Colonic mucosa (tissue), 4 donors: ENCODE data around the gene GUCY2D. TPM values are rescaled to one million over a fixed set of nuclear protein-coding genes. Genes with fewer than 3 reads are reported as not detected.

Source experiments
- DNase-seq: peaks from one replicate; pipeline ENCODE4 v3.0.0-alpha.2; 2020
- H3K27ac ChIP-seq: fragments of 200-600 bp; one replicate; pipeline ENCODE4 v1.8.0; 2021
- H3K27me3 ChIP-seq: fragments of 200-600 bp; one replicate; pipeline ENCODE4 v1.8.0; 2021
- H3K36me3 ChIP-seq: fragments of 200-600 bp; one replicate; pipeline ENCODE4 v1.8.0; 2021
- H3K4me1 ChIP-seq: fragments of 200-600 bp; one replicate; pipeline ENCODE4 v1.8.0; 2021; ENCODE audit warnings: mild to moderate bottlenecking
- H3K4me3 ChIP-seq: fragments of 200-600 bp; one replicate; pipeline ENCODE4 v1.8.0; 2021
- H3K9ac ChIP-seq, 2 donors: one replicate each; pipeline ENCODE4 v1.7.0; 2013; ENCODE audit warnings: control low read depth in 2 of 2, low read depth in 2 of 2, low read length in 2 of 2
- H3K9me3 ChIP-seq: fragments of 200-600 bp; one replicate; pipeline ENCODE4 v1.8.0; 2021
- intact Hi-C: fragments of 100-400 bp; cut with DNase I; formaldehyde crosslinking; loops from one replicate; pipeline ENCODE4 v1.14.1; 2022
- total RNA-seq, 2 donors: library from RNA; stranded (reverse); fragmentation: NEBNext Ultra II Directional in 1 of 2; extraction: Animal tissue kit (Norgen Biotek cat#: 25700) in 1 of 2; gene quantifications; one replicate each; pipeline ENCODE4 v1.2.1, GENCODE V29; 2021
- TF ChIP-seq, protein P1 (sequence below): fragments of 200-600 bp; IDR thresholded peaks from one replicate; pipeline ENCODE4 v1.8.0; 2022; ENCODE audit warnings: antibody characterized with exemption, mild to moderate bottlenecking
- donor health status: healthy.
- donor health status: DM: no; HTN: no; CAD: no.
- donor health status: DM: no; HTN: no; CAD: no.

GUCY2D gene
- total RNA-seq, 2 donors from 2014 or later, result 0.21 to 0.37 TPM

DNA sequence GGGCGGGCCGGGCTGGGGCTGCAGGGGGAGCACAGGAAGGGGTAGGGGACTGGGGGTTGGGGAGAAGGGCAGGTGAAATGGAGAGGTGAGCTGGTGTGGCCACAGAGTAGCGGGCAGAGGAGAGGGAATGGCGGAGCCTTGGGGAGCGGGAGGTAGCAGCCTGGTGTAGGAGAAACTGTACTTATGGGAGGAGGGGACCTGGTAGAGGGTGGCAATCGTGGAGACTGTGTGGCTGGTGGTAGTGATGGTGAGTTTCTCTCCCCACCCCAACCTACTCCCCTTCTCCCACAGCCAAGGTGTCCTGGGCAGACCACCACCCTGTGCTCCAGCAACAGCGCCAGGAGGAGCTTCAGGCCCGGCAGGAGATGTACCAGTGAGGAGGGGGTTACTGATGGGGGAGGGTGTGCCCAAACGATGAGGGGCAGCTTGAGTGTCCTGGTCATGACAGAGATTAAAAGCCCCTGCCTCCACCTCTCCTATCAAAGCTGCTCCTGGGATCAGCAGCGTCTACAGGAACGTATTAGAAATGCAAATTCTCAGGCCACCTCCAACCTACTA lies 37.3 kb downstream of the GUCY2D start:
- H3K27ac ChIP-seq, result no peak overlapping the region
- intact Hi-C loops, result loop anchor here (5.0 kb wide), 1 partner anchor 127 kb away; no protein-coding TSS in a partner anchor
- H3K9ac ChIP-seq, result no peak overlapping the region
- no peaks in the 10 kb centered on the region for H3K27me3 ChIP-seq
- H3K36me3 ChIP-seq, result no peaks in the 10 kb centered on the region
- H3K4me3 ChIP-seq, result no peak overlapping the region
- H3K4me1 ChIP-seq, result no peaks in the 10 kb centered on the region
- DNase-seq, result no peak
- H3K9me3 ChIP-seq, result no peaks in the 10 kb centered on the region
- TF ChIP-seq, protein P1, sequence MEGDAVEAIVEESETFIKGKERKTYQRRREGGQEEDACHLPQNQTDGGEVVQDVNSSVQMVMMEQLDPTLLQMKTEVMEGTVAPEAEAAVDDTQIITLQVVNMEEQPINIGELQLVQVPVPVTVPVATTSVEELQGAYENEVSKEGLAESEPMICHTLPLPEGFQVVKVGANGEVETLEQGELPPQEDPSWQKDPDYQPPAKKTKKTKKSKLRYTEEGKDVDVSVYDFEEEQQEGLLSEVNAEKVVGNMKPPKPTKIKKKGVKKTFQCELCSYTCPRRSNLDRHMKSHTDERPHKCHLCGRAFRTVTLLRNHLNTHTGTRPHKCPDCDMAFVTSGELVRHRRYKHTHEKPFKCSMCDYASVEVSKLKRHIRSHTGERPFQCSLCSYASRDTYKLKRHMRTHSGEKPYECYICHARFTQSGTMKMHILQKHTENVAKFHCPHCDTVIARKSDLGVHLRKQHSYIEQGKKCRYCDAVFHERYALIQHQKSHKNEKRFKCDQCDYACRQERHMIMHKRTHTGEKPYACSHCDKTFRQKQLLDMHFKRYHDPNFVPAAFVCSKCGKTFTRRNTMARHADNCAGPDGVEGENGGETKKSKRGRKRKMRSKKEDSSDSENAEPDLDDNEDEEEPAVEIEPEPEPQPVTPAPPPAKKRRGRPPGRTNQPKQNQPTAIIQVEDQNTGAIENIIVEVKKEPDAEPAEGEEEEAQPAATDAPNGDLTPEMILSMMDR, result no peak

- Histone ChIP-seq H3K4me1 (no peaks in the 10 kb centered on the region), H3K4me3 (no peak overlapping the region), H3K9me3 (no peaks in the 10 kb centered on the region), H3K27ac (no peak overlapping the region), H3K36me3 (no peaks in the 10 kb centered on the region), H3K9ac (no peak overlapping the region), H3K27me3 (no peaks in the 10 kb centered on the region)
- intact Hi-C loops, result loop anchor here (5.0 kb wide), 1 partner anchor 129 kb away; no protein-coding TSS in a partner anchor
- TF ChIP-seq, protein P1, result peak; percentile 39
- peak; percentile 30 for DNase-seq
Observed at GRCh38 chr17:8041249-8041928, 39.0 kb downstream of the GUCY2D start.

GRCh38 chr17:8041979-8042378 lies 39.6 kb downstream of the GUCY2D start:
- no peaks in the 10 kb centered on the region for H3K4me1 ChIP-seq
- H3K36me3 ChIP-seq, result no peaks in the 10 kb centered on the region
- H3K4me3 ChIP-seq, result no peak overlapping the region
- H3K9ac ChIP-seq, result no peak overlapping the region
- H3K27me3 ChIP-seq, result no peaks in the 10 kb centered on the region
- no peaks in the 10 kb centered on the region for H3K9me3 ChIP-seq
- intact Hi-C loops, result loop anchor here (5.0 kb wide), 1 partner anchor 130 kb away; no protein-coding TSS in a partner anchor
- DNase-seq, result no peak
- no peak overlapping the region for H3K27ac ChIP-seq
- TF ChIP-seq, protein P1, result no peak

DNA sequence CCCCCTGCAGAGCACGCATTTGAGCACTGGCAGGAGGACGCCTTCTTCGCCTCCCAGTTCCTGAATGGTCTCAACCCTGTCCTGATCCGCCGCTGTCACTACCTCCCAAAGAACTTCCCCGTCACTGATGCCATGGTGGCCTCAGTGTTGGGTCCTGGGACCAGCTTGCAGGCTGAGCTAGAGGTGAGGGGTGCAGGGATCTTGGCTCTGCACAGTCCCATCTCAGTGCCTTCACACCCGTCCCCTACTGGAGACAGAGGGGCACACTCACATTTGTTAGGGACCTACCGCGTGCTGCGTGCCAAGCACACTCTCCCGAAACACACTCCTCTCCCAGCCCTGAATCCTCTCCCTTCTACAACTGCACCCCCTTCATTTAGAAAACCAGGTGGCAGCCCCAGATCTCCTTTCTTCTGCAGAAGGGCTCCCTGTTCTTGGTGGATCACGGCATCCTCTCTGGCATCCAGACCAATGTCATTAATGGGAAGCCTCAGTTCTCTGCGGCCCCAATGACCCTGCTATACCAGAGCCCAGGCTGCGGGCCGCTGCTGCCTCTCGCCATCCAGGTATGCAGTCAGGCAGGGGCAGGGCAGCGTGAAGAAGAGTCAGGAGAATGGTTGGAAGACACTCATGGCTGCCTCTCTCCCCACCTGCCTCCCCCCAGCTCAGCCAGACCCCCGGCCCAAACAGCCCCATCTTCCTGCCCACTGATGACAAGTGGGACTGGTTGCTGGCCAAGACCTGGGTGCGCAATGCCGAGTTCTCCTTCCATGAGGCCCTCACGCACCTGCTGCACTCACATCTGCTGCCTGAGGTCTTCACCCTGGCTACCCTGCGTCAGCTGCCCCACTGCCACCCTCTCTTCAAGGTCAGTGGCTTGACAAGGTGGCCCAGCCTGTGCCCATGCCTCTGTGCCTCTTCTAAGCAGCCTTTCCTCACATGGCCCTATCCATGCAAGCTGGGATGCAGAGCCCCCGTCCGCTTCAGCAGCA lies 42.7 kb downstream of the GUCY2D start:
- Histone ChIP-seq H3K9me3 (no peaks in the 10 kb centered on the region), H3K4me1 (no peaks in the 10 kb centered on the region), H3K27me3 (no peaks in the 10 kb centered on the region), H3K4me3 (no peak overlapping the region), H3K9ac (no peak overlapping the region), H3K27ac (no peak overlapping the region), H3K36me3 (no peaks in the 10 kb centered on the region)
- DNase-seq, result no peak
- TF ChIP-seq, protein P1, result no peak
- intact Hi-C loops, result loop anchor here (5.0 kb wide), 2 partner anchors 133 to 173 kb away; no protein-coding TSS in a partner anchor

DNA sequence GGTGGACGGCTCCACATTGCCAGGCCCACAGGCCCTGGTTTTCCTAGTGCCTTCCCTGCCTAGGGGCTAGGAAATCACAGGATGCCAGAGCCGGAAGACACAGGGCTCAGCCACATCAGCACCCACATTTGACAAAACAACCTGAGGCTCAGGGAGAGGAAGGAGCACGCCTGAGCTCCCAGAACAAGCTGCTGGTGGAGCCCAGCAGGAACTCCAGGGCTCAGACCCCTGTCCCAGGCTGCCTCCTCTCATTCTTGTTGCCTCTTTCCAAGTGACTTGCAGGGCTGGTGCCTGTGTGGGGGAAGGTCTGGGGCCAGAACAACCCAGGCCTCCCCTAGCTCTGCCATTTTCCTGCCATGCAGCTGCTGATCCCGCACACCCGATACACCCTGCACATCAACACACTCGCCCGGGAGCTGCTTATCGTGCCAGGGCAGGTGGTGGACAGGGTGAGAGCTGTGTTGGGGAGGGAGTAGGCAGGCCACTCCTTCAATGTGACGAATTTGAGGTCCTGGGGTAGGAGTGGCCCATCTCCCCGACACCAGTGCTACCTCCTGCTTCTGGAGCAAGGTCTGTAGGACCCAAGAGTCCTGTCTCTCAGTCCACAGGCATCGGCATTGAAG lies 44.0 kb downstream of the GUCY2D start:
- H3K9ac ChIP-seq, result no peak overlapping the region
- H3K36me3 ChIP-seq, result no peaks in the 10 kb centered on the region
- no peaks in the 10 kb centered on the region for H3K9me3 ChIP-seq
- no peak overlapping the region for H3K4me3 ChIP-seq
- intact Hi-C loops, result loop anchor here (5.0 kb wide), 1 partner anchor 174 kb away; no protein-coding TSS in a partner anchor
- no peak for DNase-seq
- no peaks in the 10 kb centered on the region for H3K4me1 ChIP-seq
- H3K27me3 ChIP-seq, result no peaks in the 10 kb centered on the region
- TF ChIP-seq, protein P1, result no peak
- no peak overlapping the region for H3K27ac ChIP-seq
